SHP77 treated with DMSO at 0.1 percent for 48 hours (cell line): ENCODE measurements around the gene RNF113B.

Experiments
- DNase-seq: peaks from one replicate; lab custom pipeline; 2025; lab: John Stamatoyannopoulos, UW

Gene RNF113B

GRCh38 chr13:98176777-98177608 is at the start of gene RNF113B:
TSS of gene RNF113B (minus strand) at chr13:98177269. CDS start at chr13:98177236, 33 bp downstream.
- no peak for DNase-seq

GRCh38 chr13:98226496-98226895 is 49.4 kb upstream of the RNF113B start:
- no peak for DNase-seq

GRCh38 chr13:98225036-98225940 is 48.2 kb upstream of the RNF113B start:
- no peak for DNase-seq

GRCh38 chr13:98224557-98224956 is 47.5 kb upstream of the RNF113B start:
- DNase-seq: no peak

- DNase-seq: no peak
Observed at GRCh38 chr13:98223741-98224140, 46.7 kb upstream of the RNF113B start.

- DNase-seq: no peak
Observed at GRCh38 chr13:98222816-98223215, 45.7 kb upstream of the RNF113B start.

- DNase-seq: no peak
Observed at GRCh38 chr13:98222081-98222554, 45.0 kb upstream of the RNF113B start.

GRCh38 chr13:98221234-98221633 is 44.2 kb upstream of the RNF113B start:
- no peak for DNase-seq

GRCh38 chr13:98220271-98220791 is 43.3 kb upstream of the RNF113B start:
- DNase-seq: no peak

- no peak for DNase-seq
Observed at GRCh38 chr13:98219685-98220084, 42.6 kb upstream of the RNF113B start.

GRCh38 chr13:98217597-98217996 is 40.5 kb upstream of the RNF113B start:
- DNase-seq: no peak

- no peak for DNase-seq
Observed at GRCh38 chr13:98216711-98217285, 39.7 kb upstream of the RNF113B start.

GRCh38 chr13:98216135-98216565 is 39.1 kb upstream of the RNF113B start:
- peak; percentile 48 for DNase-seq

- no peak for DNase-seq
Observed at GRCh38 chr13:98215508-98215907, 38.4 kb upstream of the RNF113B start.

- DNase-seq: no peak
Observed at GRCh38 chr13:98214707-98215106, 37.6 kb upstream of the RNF113B start.

GRCh38 chr13:98214008-98214643 is 37.1 kb upstream of the RNF113B start:
- no peak for DNase-seq

GRCh38 chr13:98213354-98213753 is 36.3 kb upstream of the RNF113B start:
- DNase-seq: no peak

- DNase-seq: no peak
Observed at GRCh38 chr13:98212763-98213162, 35.7 kb upstream of the RNF113B start.

- no peak for DNase-seq
Observed at GRCh38 chr13:98208606-98209005, 31.5 kb upstream of the RNF113B start.

- DNase-seq: no peak
Observed at GRCh38 chr13:98207416-98207815, 30.3 kb upstream of the RNF113B start.

- no peak for DNase-seq
Observed at GRCh38 chr13:98206946-98207345, 29.9 kb upstream of the RNF113B start.

- no peak for DNase-seq
Observed at GRCh38 chr13:98204546-98204945, 27.5 kb upstream of the RNF113B start.
